ACHN (cell line): ENCODE measurements around the gene RAD51B.

ENCODE experiments used
- DNase-seq: peaks from one replicate; pipeline ENCODE4 v3.0.0-alpha.2; 2015
- in situ Hi-C: cut with HindIII; loops from 2 replicates; pipeline ENCODE4 v1.10.0; 2017; ENCODE audit warnings: low sequenced_read_pairs, low pct_ligation_motif_present, low pct_unique_long_range_greater_than_20kb

RAD51B gene

GRCh38 chr14:68441542-68441941, 622.0 kb downstream of the RAD51B start:
- no peak for DNase-seq
- in situ Hi-C loops = no loop called here

- DNase-seq = no peak
These were observed 623.5 kb downstream of the RAD51B start for GRCh38 chr14:68442828-68443629.

GRCh38 chr14:68444449-68445168, 625.0 kb downstream of the RAD51B start:
- in situ Hi-C loops = no loop called here
- DNase-seq = peak; percentile 50

More at GRCh38 chr14:68442828-68443629, 623.5 kb downstream of the RAD51B start:
- in situ Hi-C loops = no loop called here

GRCh38 chr14:68446243-68447040, 626.9 kb downstream of the RAD51B start:
- in situ Hi-C loops = no loop called here

GRCh38 chr14:68447581-68448251, 628.1 kb downstream of the RAD51B start:
- in situ Hi-C loops = no loop called here
- no peak for DNase-seq

More at GRCh38 chr14:68446243-68447040, 626.9 kb downstream of the RAD51B start:
- no peak for DNase-seq

- in situ Hi-C loops = no loop called here
- DNase-seq = no peak
These were observed 628.8 kb downstream of the RAD51B start for GRCh38 chr14:68448252-68448902.

GRCh38 chr14:68449561-68450181, 630.1 kb downstream of the RAD51B start:
- no peak for DNase-seq
- in situ Hi-C loops = no loop called here

- DNase-seq = no peak
- in situ Hi-C loops = no loop called here
These were observed 631.0 kb downstream of the RAD51B start for GRCh38 chr14:68450391-68451120.

GRCh38 chr14:68451696-68452373, 632.3 kb downstream of the RAD51B start:
- DNase-seq = no peak
- in situ Hi-C loops = no loop called here

GRCh38 chr14:68458253-68458652, 638.7 kb downstream of the RAD51B start:
- in situ Hi-C loops = no loop called here

GRCh38 chr14:68458840-68459469, 639.4 kb downstream of the RAD51B start:
- peak; percentile 93 for DNase-seq

More at GRCh38 chr14:68458253-68458652, 638.7 kb downstream of the RAD51B start:
- no peak for DNase-seq

GRCh38 chr14:68459480-68460136, 640.0 kb downstream of the RAD51B start:
- in situ Hi-C loops = no loop called here
- peak; percentile 34 for DNase-seq

More at GRCh38 chr14:68458840-68459469, 639.4 kb downstream of the RAD51B start:
- in situ Hi-C loops = no loop called here

GRCh38 chr14:68460541-68460940, 641.0 kb downstream of the RAD51B start:
- DNase-seq = no peak
- in situ Hi-C loops = no loop called here

GRCh38 chr14:68461086-68461485, 641.5 kb downstream of the RAD51B start:
- no peak for DNase-seq
- in situ Hi-C loops = no loop called here

GRCh38 chr14:68462683-68463082, 643.1 kb downstream of the RAD51B start:
- peak; percentile 48 for DNase-seq
- in situ Hi-C loops = no loop called here

- in situ Hi-C loops = no loop called here
- no peak for DNase-seq
These were observed 643.7 kb downstream of the RAD51B start for GRCh38 chr14:68463299-68463698.
